ENCODE results near the gene PIGV. TPM values are rescaled to one million over a fixed set of nuclear protein-coding genes. Genes with fewer than 3 reads are reported as not detected.
A peak's percentile ranks its signal among the peaks of the same experiment; 100 is the strongest.
"Not testable (repeated sequence)": the region's sequence is repeated elsewhere in the genome, so short reads cannot be mapped to it uniquely, and the experiment has no call there.

PIGV gene
- total RNA-seq, 1 experiment from 2014 or later = 11.7 TPM

GRCh38 chr1:26786437-26787380, 1.0 kb upstream of the PIGV start:
- H3K9me3 ChIP-seq = no peaks in the 10 kb centered on the region
- peaks cover 22% of the 10 kb centered on the region for H3K36me3 ChIP-seq
- no peaks in the 10 kb centered on the region for H3K27me3 ChIP-seq
- peak; percentile 67 for DNase-seq
- H3K4me3 ChIP-seq = peak overlapping the region; percentile 75

DNA sequence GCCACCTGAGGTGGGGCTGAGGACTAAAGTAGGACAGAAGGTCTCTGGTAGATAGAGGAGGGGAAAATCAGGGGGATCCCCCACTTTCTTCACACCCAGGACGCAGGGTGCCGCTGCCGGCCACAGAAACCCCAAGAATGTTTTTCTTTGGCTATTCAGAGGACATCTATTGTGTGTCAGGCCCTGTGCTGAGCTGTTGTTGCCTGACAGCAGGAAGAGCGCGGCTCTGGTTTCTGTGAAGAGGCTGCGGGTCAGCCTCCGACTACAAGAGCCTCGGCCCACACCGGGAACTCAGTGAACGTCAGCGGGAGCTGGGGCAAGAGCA, 407 bp upstream of the PIGV start:
- Histone ChIP-seq H3K9me3 (no peaks in the 10 kb centered on the region), H3K27me3 (no peaks in the 10 kb centered on the region), H3K36me3 (peaks cover 20% of the 10 kb centered on the region), H3K4me3 (peak overlapping the region; percentile 75)
- no peak for DNase-seq

- H3K9me3 ChIP-seq = no peaks in the 10 kb centered on the region
- peak overlapping the region; percentile 75 for H3K4me3 ChIP-seq
- peaks cover 9% of the 10 kb centered on the region for H3K36me3 ChIP-seq
- DNase-seq = no peak
- no peaks in the 10 kb centered on the region for H3K27me3 ChIP-seq
These were observed 700 bp downstream of the PIGV start for GRCh38 chr1:26788515-26788785.

DNA sequence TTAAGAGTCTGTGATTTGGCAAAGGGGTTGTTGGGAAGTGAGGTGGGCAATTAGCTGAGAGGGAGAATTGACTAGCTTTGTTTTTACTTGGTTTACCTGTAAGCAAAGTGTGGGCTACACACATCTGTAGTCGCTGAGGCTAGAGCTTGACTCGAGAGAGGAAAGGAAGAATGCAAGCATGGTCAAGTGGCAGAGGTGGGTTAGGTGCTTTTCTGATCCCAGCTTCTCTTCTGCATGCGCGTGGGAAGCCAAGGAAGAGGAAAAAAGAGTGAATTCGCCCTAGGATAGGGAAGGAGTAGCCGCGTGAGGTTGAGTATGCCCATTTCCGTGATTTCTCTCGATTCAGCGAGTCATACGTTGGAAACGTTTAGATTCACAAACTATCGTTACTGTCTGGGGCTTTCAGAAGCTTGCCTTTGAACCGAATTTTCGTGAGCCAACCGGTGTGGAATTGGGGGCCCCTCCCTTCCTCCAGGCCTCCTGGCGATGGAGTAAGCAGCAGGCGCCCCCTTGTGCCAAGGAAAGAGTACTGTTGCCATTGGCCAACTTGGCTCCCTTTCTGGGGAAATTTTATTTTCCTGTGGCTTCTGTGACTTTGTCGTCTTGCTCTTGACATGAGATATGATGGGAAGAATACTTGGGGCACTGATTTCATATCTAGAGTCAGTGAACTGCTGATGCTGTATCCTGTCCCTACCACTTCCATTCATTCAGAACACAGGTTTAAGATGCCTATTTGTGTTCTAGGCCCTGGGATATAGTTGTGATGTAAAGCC, 1.3 kb downstream of the PIGV start:
- no peaks in the 10 kb centered on the region for H3K27me3 ChIP-seq
- peak; percentile 82 for DNase-seq
- peaks cover 5% of the 10 kb centered on the region for H3K36me3 ChIP-seq
- peak overlapping the region; percentile 75 for H3K4me3 ChIP-seq
- H3K9me3 ChIP-seq = no peaks in the 10 kb centered on the region

- Histone ChIP-seq H3K4me3 (no peak overlapping the region), H3K9me3 (no peaks in the 10 kb centered on the region), H3K27me3 (no peaks in the 10 kb centered on the region), H3K36me3 (no peaks in the 10 kb centered on the region)
- DNase-seq = no peak
These were observed 1.8 kb downstream of the PIGV start for GRCh38 chr1:26789612-26789865.

DNA sequence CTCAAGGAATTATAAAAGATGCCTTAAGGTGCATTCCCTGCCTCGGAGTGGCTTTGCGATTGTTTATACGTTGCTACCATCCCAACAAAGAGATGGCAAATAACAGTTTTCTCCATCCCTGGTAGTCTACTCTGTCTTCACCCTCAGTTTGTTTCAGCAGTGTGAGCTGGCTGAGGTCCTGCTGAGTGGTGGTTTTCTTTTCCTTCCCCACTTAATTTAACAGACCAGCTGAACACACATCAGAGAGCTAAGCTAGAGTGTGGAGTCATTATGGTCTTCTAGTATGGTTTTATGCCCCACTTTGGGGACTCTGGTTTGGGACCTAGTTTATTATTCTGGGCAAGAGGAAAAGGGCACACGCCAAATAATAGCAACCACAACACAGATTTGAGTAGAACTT, 2.2 kb downstream of the PIGV start:
- H3K36me3 ChIP-seq = no peaks in the 10 kb centered on the region
- DNase-seq = no peak
- H3K4me3 ChIP-seq = no peak overlapping the region
- H3K27me3 ChIP-seq = no peaks in the 10 kb centered on the region
- no peaks in the 10 kb centered on the region for H3K9me3 ChIP-seq

- Histone ChIP-seq H3K9me3 (no peaks in the 10 kb centered on the region), H3K4me3 (no peak overlapping the region), H3K36me3 (no peaks in the 10 kb centered on the region), H3K27me3 (no peaks in the 10 kb centered on the region)
- no peak for DNase-seq
These were observed 2.8 kb downstream of the PIGV start for GRCh38 chr1:26790551-26790953.

GRCh38 chr1:26791148-26791547, 3.4 kb downstream of the PIGV start:
- H3K27me3 ChIP-seq = no peaks in the 10 kb centered on the region
- DNase-seq = no peak
- H3K36me3 ChIP-seq = no peaks in the 10 kb centered on the region
- no peak overlapping the region for H3K4me3 ChIP-seq
- no peaks in the 10 kb centered on the region for H3K9me3 ChIP-seq

- Histone ChIP-seq H3K27me3 (no peaks in the 10 kb centered on the region), H3K36me3 (no peaks in the 10 kb centered on the region), H3K9me3 (no peaks in the 10 kb centered on the region), H3K4me3 (no peak overlapping the region)
- DNase-seq = no peak
These were observed 3.9 kb downstream of the PIGV start for GRCh38 chr1:26791626-26792025.

- H3K27me3 ChIP-seq = no peaks in the 10 kb centered on the region
- DNase-seq = no peak
- H3K36me3 ChIP-seq = no peaks in the 10 kb centered on the region
- no peaks in the 10 kb centered on the region for H3K9me3 ChIP-seq
- no peak overlapping the region for H3K4me3 ChIP-seq
These were observed 5.2 kb downstream of the PIGV start for GRCh38 chr1:26792924-26793323.

GRCh38 chr1:26794391-26794790, 6.6 kb downstream of the PIGV start:
- no peaks in the 10 kb centered on the region for H3K27me3 ChIP-seq
- H3K36me3 ChIP-seq = no peaks in the 10 kb centered on the region
- no peaks in the 10 kb centered on the region for H3K9me3 ChIP-seq
- no peak overlapping the region for H3K4me3 ChIP-seq
- no peak for DNase-seq

DNA sequence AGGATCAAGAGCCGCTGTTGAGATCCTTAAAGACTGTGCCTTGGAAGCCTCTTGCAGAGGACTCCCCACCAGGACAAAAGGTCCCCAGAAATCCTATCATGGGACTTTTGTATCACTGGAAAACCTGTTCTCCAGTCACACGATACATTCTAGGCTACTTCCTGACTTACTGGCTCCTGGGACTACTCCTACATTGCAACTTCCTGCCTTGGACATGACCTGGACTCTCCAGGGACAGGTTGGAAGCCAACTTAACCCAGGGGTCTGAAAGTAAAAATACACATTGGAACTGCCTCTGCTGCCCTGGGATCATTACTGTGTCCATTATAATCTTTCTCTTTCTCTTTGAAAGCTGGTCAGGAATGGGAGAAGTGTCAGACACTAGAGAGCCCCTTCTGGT, 9.9 kb downstream of the PIGV start:
- no peak for DNase-seq

DNA sequence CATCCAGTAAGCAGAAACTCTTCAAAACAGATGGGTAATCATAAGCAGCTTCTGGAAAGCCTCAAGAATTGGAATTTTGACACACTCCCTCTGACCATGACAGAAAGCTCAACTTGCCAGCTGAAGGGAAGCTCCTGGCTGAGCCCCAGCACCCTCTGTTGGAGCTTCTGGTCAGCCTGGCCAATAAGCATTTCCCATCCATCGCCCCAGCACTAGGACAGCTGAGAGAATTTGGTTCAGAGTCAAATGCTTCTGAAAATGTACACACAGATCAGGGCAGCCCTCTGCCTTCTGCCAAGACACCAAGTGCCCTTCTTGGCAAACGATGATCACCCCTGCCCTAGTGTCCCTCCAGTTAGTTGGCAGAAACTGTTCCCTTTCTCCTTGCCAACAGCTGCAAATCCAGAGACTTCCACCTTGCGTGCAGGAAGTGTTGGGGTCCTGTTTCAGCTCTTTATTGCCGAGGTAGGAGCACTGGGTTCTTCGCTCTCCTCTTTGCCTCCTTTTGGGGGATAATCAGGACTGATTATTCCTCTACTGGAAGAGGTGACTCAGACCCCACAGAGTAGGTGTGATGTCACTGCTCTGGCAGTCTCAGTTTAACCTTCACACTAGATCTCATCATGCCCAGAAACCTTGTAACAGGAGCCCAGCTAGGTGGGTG, 11.9 kb downstream of the PIGV start:
- peak; percentile 94 for DNase-seq
- no peaks in the 10 kb centered on the region; the same call in 1 of the 2 replicates for H3K27me3 ChIP-seq
- H3K36me3 ChIP-seq = no peaks in the 10 kb centered on the region
- no peaks in the 10 kb centered on the region for H3K9me3 ChIP-seq
- no peak overlapping the region for H3K4me3 ChIP-seq

More for the DNA sequence above, 9.9 kb downstream of the PIGV start:
- Histone ChIP-seq H3K4me3 (no peak overlapping the region), H3K36me3 (no peaks in the 10 kb centered on the region), H3K27me3 (no peaks in the 10 kb centered on the region; the same call in 1 of the 2 replicates), H3K9me3 (no peaks in the 10 kb centered on the region)

DNA sequence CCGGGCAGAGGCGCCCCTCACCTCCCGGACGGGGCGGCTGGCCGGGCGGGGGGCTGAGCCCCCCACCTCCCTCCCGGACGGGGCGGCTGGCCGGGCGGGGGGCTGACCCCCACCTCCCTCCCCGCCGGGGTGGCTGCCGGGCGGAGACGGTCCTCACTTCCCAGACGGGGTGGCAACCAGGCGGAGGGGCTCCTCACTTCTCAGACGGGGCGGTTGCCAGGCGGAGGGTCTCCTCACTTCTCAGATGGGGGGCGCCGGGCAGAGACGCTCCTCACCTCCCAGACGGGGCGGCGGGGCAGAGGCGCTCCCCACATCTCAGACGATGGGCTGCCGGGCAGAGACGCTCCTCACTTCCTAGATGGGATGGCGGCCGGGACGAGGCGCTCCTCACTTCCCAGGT, 16.2 kb downstream of the PIGV start:
- H3K27me3 ChIP-seq, H3K4me3 ChIP-seq, H3K36me3 ChIP-seq, H3K9me3 ChIP-seq, DNase-seq: not testable (repeated sequence)

DNA sequence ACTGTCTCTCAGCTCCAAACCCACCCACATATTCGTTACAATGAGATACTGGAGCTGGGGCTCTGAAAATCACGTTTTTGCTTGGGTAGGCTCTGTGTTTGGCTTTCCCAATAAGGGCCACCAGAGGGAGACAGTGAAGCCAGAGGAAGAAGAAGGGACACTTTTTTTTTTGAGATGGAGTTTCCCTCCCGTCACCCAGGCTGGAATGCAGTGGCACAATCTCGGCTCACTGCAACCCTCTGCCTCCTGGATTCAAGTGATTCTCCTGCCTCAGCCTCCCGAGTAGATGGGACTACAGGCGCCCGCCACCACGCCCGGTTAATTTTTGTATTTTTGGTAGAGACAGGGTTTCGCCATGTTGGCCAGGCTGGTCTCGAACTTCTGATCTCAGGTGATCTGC, 22.4 kb downstream of the PIGV start:
- H3K27me3 ChIP-seq, H3K4me3 ChIP-seq, H3K36me3 ChIP-seq, H3K9me3 ChIP-seq: not testable (repeated sequence)
- peak; percentile 44 for DNase-seq

GRCh38 chr1:26811057-26811456, 23.3 kb downstream of the PIGV start:
- H3K9me3 ChIP-seq = no peaks in the 10 kb centered on the region
- no peaks in the 10 kb centered on the region for H3K27me3 ChIP-seq
- no peaks in the 10 kb centered on the region for H3K36me3 ChIP-seq
- no peak overlapping the region for H3K4me3 ChIP-seq
- DNase-seq = no peak

GRCh38 chr1:26811708-26812107, 24.0 kb downstream of the PIGV start:
- no peaks in the 10 kb centered on the region for H3K36me3 ChIP-seq
- DNase-seq = no peak
- H3K27me3 ChIP-seq = no peaks in the 10 kb centered on the region
- no peak overlapping the region for H3K4me3 ChIP-seq
- no peaks in the 10 kb centered on the region for H3K9me3 ChIP-seq

DNA sequence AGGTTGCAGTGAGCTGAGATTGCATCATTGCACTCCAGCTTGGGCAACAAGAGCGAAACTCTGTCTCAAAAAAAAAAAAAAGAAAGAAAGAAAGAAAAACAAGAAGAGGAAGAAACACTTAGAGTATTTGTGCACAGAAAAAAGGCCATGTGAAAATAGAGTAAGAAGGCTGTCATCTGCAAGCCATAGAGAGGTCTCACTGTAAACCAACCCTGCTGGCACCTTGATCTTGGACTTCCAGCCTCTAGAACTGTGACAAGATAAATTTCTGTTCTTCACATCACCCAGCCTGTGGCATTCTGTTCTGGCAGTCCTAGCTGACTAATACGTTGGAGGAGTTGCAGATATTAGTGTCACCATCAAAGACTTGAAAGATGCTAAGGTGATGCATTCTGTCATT, 26.6 kb downstream of the PIGV start:
- H3K4me3 ChIP-seq = no peak overlapping the region
- H3K9me3 ChIP-seq = no peaks in the 10 kb centered on the region
- no peak for DNase-seq
- H3K27me3 ChIP-seq = no peaks in the 10 kb centered on the region
- no peaks in the 10 kb centered on the region for H3K36me3 ChIP-seq
